BJ (cell line): ENCODE results near the gene NOC2L. TPM values are rescaled to one million over a fixed set of nuclear protein-coding genes. Genes with fewer than 3 reads are reported as not detected.

Source experiments
- CTCF ChIA-PET: fragments of 350-600 bp; formaldehyde crosslinking; extraction: SDS; loops from one replicate; lab custom pipeline; 2021; ENCODE audit warnings: antibody characterized with exemption, inconsistent platforms; lab: Yijun Ruan, JAX
- POLR2A ChIA-PET: fragments of 300-600 bp; sonication (Branson Sonifier 250); formaldehyde crosslinking; extraction: SDS; loops from one replicate; lab custom pipeline; 2021; ENCODE audit warnings: antibody characterized with exemption; lab: Charles Lee
- DNase-seq: peaks from one replicate; pipeline ENCODE4 v3.0.0-alpha.2; 2011; ENCODE audit warnings: low read depth
- H3K27me3 ChIP-seq: 2 replicates; pipeline ENCODE4 v1.6.0; 2011; ENCODE audit warnings: low read length; ENCODE audit not compliant: control insufficient read depth, insufficient read depth
- H3K36me3 ChIP-seq: 2 replicates; pipeline ENCODE4 v1.5.1; 2011; ENCODE audit warnings: low read length; ENCODE audit not compliant: control insufficient read depth, insufficient read depth
- H3K4me3 ChIP-seq: 2 replicates; pipeline ENCODE4 v1.5.1; 2011; ENCODE audit warnings: low read depth, mild to moderate bottlenecking, control low read depth, low read length
- CTCF ChIP-seq: IDR thresholded peaks from 2 replicates; pipeline ENCODE4 v1.5.1; 2011; ENCODE audit warnings: low read depth, mild to moderate bottlenecking, control low read depth, inconsistent platforms, low read length, moderate library complexity; ENCODE audit not compliant: insufficient read depth
- polyA plus RNA-seq: library from polyadenylated mRNA; depleted of rRNA; stranded (reverse); fragments of >200 nt; gene quantifications from 2 replicates; pipeline ENCODE4 v1.2.3, GENCODE V29; 2011

Gene NOC2L
- polyA plus RNA-seq, 1 experiment, result 49.7 TPM

GRCh38 chr1:934991-935750 is 23.9 kb downstream of the NOC2L start:
- no peak overlapping the region for H3K4me3 ChIP-seq
- CTCF ChIA-PET, result no interaction called here
- no peak for DNase-seq
- H3K36me3 ChIP-seq, result peaks cover 3% of the 10 kb centered on the region
- TF ChIP-seq CTCF, result no peak
- POLR2A ChIA-PET, result no interaction called here
- H3K27me3 ChIP-seq, result no peaks in the 10 kb centered on the region

GRCh38 chr1:933603-933940 is 25.5 kb downstream of the NOC2L start:
- ChIA-PET CTCF (no interaction called here), POLR2A (no interaction called here)
- TF ChIP-seq CTCF, result no peak
- DNase-seq, result no peak
- Histone ChIP-seq H3K36me3 (peaks cover 3% of the 10 kb centered on the region), H3K4me3 (no peak overlapping the region), H3K27me3 (no peaks in the 10 kb centered on the region)

- Histone ChIP-seq H3K27me3 (no peaks in the 10 kb centered on the region), H3K4me3 (no peak overlapping the region), H3K36me3 (peaks cover 3% of the 10 kb centered on the region)
- POLR2A ChIA-PET, result no interaction called here
- no peak for TF ChIP-seq CTCF
- CTCF ChIA-PET, result interaction anchor here (1.8 kb wide), 1 partner anchor 21 kb away, joined by 6 read pairs; no protein-coding TSS in a partner anchor
- no peak for DNase-seq
These were observed 26.1 kb downstream of the NOC2L start for GRCh38 chr1:932776-933602.

- peaks cover 3% of the 10 kb centered on the region for H3K36me3 ChIP-seq
- no peak overlapping the region for H3K4me3 ChIP-seq
- CTCF ChIA-PET, result interaction anchor here (1.8 kb wide), 1 partner anchor 20 kb away, joined by 6 read pairs; no protein-coding TSS in a partner anchor
- POLR2A ChIA-PET, result no interaction called here
- TF ChIP-seq CTCF, result no peak
- no peaks in the 10 kb centered on the region for H3K27me3 ChIP-seq
- DNase-seq, result no peak
These were observed 26.9 kb downstream of the NOC2L start for GRCh38 chr1:932173-932510.
